NCI-H526 (cell line): ENCODE measurements around the gene PARP9.
"Not testable (repeated sequence)": the region's sequence is repeated elsewhere in the genome, so short reads cannot be mapped to it uniquely, and the experiment has no call there.

Experiments used
- DNase-seq, 2 experiments: peaks; one replicate each; lab custom pipeline; 2025; lab: John Stamatoyannopoulos, UW

Gene PARP9

GRCh38 chr3:122576174-122576940 lies 12.3 kb upstream of the PARP9 start:
- DNase-seq, result peak; percentile 88 to 90

GRCh38 chr3:122572940-122573412 lies 8.9 kb upstream of the PARP9 start:
- no peak for DNase-seq

GRCh38 chr3:122568755-122569154 lies 4.7 kb upstream of the PARP9 start:
- DNase-seq, result no peak

GRCh38 chr3:122568131-122568530 lies 4.0 kb upstream of the PARP9 start:
- not testable (repeated sequence) for DNase-seq

DNA sequence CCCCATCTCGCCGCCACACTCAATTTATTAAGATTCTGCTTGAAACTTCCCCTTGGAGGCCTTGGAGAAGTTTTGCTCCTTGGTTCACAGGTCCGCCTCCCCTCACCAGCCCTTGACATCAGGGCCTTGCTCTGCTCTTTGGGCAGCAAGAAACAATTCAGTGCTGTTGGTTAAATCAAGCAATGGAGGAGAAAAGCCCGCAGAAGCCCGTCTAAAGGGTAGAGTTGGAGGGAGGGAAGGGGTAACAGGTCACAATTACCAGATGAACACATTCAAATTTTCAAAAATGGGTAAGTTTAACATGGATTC lies 429 bp downstream of the PARP9 start:
- peak; percentile 21 to 55 for DNase-seq

DNA sequence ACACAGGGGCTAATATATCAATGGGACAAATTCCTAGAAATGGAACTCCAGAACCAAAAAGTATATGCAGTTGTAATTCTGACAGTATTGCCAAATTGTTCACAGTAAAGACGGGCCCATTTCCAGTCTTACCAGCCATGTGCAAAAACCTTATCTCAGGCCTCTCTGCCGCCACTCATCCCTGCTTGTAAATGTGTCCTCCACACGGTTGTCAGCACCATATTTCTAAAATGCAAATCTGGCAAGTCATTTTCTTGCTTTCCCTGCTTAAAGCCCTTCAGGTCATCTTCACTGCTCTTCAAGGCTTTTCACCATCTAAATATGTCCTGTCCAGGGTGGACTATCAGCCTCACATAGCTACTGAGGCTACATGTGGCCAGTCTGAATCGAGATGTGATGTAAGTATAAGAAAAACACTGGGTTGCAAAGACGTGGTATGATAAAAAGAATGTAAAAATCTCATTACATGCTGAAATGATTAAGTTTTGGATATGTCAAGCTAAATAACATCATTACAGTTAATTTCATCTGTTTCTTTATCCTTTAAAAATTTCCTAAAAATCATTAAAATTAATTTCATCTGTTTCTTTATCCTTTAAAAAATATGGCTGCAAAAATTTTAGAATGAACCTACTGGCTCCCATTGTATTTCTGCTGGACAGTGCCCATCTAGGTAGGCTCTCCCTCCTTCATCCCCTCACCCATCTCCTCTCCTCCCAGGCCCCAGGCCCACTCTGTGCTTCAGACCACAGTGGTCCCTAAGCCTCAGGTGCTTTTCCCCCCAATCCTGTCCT lies 980 bp downstream of the PARP9 start:
- DNase-seq, result peak in 1 of 2 experiments; percentile 45

DNA sequence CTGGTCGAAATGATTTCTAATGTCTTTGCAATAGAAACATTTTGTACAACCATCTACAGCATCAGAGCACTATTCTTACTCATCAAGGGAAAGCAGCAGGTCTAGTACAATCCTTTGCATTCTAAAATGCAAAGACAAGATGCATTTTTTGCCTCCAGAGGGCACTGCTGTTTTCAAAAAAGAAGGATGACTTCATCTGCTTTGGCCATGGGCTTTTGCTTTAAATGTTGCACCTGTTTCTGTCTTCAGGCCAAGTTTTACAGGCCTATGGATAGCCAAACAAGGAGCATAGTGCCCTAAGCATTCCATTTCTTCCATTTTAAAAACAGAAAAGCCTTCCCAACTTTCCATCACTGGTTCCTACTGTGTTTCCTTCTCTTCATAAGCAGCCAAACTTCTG lies 3.4 kb downstream of the PARP9 start:
- DNase-seq, result peak; percentile 77 to 89

- DNase-seq, result no peak
These were observed 4.2 kb downstream of the PARP9 start for GRCh38 chr3:122559906-122560305.

GRCh38 chr3:122558605-122559004 lies 5.5 kb downstream of the PARP9 start:
- DNase-seq, result no peak

DNA sequence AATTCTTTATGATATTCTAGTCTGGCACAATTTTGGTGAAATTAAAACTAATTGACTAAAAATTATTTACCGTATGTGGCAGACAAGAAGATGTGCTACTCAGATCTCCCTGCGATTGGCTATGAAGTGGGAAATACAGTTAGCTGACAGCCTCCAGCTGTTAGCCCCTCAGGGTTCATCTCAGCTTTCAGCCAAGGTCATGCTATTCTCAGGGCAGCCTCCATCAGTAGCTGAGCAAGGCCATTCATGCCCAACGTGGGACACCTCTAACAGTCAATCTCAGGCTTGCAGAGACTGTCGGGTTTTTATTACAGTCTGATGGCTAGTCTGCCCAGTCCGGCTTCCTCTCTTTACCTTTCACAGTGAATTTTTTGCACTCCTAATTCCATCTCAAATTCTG lies 6.7 kb downstream of the PARP9 start:
- DNase-seq, result no peak

- DNase-seq, result no peak
These were observed 8.6 kb downstream of the PARP9 start for GRCh38 chr3:122555275-122556071.

DNA sequence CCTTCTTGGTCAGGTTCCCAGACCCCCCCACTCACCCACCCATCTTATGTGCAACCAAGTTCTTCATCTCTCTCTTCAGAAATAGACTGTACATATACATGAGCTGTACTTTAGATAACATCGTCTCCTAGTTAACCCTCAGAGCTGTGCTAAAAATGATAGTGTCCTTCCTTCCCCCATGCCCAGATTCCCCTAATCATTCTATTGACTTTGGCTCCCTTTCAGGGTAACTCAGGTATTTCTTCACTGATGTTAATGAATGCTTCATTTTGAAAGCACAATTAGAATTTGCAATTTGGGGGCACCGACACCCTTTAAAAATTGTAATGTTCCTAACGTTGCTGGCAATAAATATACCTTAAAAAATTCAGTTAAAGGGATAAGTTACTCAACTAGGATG lies 10.9 kb downstream of the PARP9 start:
- DNase-seq, result no peak

DNA sequence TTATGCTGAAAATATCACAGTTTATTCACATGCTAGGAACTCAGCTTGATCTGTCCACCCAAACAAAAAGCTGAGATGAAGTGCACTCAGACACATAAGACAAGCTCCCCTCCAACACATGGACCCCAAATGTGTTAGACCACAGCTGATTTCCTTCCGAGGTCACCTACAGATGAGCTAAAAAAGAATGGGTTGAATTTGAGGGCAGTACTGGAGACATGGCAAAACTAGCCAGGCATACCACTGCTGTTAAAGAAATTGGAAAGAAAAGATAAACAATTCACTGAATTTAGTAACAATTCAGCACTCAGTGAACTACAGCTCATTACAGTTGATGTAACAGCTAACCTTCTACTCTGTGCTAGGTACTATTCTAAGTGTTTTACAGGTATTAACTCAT lies 15.5 kb downstream of the PARP9 start:
- DNase-seq, result no peak

GRCh38 chr3:122548076-122548475 lies 16.0 kb downstream of the PARP9 start:
- no peak for DNase-seq

- DNase-seq, result no peak
These were observed 17.9 kb downstream of the PARP9 start for GRCh38 chr3:122546151-122546550.

- DNase-seq, result no peak
These were observed 25.1 kb downstream of the PARP9 start for GRCh38 chr3:122538956-122539490.

- no peak for DNase-seq
These were observed 27.5 kb downstream of the PARP9 start for GRCh38 chr3:122536632-122537001.

- DNase-seq, result no peak
These were observed 28.0 kb downstream of the PARP9 start for GRCh38 chr3:122535964-122536631.

DNA sequence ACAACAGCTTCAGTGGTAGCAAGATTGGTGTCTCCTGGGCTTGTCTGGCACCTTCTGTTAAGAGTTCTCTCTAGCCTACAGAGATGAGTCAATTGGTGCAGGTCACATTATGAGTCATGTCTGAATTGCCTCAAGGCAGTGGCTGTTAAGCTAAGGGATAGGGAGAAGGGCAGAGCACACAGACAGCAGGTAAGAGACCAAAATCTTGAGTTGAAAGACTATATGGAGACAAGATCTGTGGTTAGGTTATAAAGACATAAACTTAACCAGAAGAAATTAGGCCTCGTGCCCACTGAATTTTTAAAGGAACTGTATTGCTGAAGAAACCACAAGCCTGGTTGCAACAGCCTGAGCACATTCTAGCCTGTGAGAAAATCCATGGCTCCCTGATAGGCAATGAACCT lies 30.2 kb downstream of the PARP9 start:
- no peak for DNase-seq

- DNase-seq, result no peak
These were observed 30.6 kb downstream of the PARP9 start for GRCh38 chr3:122533480-122533879.

DNA sequence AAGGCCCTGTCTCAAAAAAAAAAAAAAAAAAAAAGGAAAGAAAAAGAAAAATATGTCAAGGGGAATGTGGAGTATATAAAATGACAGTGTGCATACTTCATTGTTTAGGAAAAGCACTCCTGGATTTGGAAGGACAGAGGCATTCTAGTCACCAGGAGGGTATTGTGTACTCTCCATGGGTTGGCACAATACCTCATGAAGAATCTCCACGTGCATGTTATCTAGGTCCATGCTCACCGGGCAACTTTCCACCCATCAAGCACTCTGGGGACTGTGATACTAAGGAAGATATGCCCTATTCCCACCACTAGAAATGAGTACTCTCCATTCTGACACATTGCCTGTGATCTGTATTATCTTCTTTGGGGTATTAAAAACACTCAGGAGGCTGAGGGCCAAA lies 33.9 kb downstream of the PARP9 start:
- DNase-seq, result no peak

GRCh38 chr3:122523317-122523716 lies 40.8 kb downstream of the PARP9 start:
- DNase-seq, result no peak
